GM18858 (cell line): ENCODE data around the gene GPI.
"Not testable (repeated sequence)": the region's sequence is repeated elsewhere in the genome, so short reads cannot be mapped to it uniquely, and the experiment has no call there.

Experiments used
- ATAC-seq: cut with Tn5 transposase; IDR thresholded peaks from one replicate; pipeline ENCODE4 v1.9.1; 2021; ENCODE audit not compliant: unreplicated experiment

Gene GPI

DNA sequence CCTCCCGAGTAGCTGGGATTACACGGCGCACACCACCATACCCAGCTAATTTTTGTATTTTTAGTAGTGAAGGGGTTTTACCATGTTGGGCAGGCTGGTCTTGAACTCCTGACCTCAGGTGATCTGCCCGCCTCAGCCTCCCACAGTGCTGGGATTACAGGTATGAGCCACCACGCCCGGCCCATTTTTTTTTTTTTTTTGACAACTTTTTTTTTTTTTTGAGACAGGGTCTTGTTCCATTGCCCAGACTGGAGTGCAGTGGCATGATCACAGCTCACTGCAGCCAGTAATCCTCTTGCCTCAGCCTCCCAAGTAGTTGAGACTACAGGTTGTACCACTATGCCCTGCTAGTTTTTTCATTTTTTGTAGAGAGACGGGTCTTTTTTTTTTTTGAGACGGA, 35.8 kb downstream of the GPI start:
- ATAC-seq, result not testable (repeated sequence)

DNA sequence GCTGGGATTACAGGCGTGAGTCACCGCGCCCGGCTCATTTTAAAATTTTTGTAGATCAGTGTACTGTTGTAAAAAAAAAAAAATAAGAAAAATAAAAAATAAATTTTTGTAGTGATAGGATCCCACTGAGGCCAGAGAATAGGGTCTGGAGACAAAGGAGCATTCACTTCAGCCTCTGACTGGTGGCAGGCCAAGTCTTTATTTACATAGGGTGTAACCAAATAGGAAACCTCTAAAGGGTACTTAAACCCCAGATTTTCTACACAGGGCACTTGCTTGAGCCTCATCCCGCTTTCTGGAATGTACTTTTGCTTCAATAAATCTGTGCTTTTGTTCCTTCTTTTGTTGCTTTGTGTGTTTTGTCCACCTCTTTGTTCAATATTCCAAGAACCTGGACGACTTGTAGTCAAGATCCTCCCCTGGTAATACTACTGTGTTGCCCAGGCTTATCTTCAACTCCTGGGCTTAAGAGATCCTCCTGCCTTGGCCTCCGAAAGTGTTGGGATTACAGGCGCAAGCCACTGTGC, 37.1 kb downstream of the GPI start:
- ATAC-seq, result no peak

DNA sequence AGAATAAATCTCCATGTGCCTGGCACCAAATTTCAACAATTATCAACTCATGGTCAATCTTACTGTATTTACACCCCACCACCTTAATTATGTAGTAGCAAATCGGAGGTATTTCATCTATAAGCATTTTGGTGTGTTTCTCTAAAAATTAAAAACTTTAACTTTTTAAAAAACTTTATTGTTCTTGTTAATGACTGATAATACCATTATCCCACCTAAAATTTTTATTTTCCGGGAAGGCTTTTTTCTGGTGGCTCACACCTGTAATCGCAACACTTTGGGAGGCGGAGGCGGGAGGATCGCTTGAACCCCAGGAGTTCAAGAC, 38.8 kb downstream of the GPI start:
- ATAC-seq, result no peak

DNA sequence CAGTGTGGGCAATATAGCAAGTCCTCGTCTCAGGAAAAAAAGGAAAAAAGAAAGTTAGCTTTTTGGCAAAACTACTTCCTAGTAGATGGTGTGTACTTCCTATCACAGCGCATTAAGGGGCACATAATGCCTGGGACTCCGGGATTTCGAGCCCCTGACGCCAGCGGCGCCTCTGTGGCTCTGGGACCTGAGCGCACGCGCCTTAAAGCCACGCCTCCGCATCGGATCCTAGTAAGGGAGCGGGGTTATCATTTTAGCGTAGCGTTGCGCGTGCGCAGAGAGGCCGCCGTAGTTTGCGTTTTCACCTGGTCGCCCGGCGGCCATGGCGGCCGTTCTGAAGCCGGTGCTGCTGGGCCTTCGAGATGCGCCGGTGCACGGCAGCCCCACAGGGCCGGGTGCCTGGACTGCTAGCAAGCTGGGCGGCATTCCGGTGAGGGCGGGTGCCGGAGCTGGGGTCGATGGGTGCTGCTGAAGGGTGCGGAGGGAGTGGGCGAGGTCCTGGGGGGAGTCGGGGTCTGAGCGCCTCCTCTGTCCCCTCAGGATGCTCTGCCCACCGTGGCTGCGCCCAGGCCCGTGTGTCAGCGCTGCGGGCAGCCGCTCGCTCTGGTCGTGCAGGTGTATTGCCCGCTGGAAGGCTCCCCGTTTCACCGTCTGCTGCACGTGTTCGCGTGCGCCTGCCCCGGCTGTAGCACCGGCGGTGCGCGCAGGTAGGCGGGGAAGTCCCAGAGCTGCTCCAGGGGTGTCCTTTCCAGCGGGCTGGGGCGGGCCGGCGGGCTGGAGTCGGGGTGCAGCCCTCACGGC, 39.3 kb downstream of the GPI start, which contains the start of gene PDCD2L:
TSS of gene PDCD2L (plus strand) at position 291 of the 801 bp plus-strand sequence. CDS start at position 323, 32 bp downstream.
- ATAC-seq, result peak; percentile 67

DNA sequence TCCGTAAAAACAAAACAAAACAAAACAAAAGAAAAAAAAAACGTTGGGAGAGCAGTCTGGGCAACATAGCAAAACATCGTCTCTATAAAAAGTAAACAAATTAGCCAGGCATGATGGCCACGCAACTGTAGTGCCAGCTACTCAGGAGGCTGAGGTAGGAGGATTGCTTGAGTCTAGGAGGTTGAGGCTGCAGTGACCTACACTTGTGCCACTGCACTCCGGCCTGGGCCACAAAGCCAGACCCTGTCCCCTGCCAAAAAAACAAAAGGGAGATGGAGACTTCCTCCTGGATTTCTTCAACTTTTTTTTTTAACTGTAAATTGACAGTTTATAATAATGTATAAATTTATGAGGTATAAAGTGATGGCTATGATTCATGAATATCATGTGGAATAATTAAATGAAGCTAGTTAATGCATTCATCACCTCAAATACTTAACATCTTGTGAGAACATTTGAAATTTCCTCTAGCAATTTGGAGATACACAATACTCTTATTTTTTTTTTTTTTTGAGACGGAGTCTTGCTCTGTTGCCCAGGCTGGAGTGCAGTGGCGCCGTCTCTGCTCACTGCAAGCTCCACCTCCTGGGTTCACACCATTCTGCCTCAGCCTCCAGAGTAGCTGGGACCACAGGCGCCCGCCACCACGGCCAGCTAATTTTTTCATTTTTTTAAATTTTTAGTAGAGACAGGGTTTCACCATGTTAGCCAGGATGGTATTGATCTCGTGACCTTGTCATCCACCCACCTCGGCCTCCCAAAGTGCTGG, 41.1 kb downstream of the GPI start:
- ATAC-seq, result no peak

DNA sequence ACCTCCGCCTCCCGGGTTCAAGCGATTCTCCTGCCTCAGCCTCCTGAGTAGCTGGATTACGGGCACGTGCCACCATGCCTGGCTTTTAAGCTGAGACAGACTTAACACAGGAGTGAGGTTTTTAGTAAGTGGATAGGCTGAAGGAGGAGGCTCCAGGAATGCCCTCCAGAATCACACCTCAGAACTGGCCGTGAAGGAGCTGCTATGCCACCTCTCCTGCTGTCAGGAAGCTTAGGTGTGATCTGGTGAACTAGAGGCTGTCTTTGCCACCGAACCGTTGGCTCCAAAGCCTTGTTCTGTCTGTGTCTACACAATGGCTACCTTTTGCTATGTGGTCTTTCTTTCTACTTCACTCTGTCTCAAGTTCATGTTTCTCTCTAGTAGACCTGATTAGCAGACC, 43.4 kb downstream of the GPI start:
- no peak for ATAC-seq

DNA sequence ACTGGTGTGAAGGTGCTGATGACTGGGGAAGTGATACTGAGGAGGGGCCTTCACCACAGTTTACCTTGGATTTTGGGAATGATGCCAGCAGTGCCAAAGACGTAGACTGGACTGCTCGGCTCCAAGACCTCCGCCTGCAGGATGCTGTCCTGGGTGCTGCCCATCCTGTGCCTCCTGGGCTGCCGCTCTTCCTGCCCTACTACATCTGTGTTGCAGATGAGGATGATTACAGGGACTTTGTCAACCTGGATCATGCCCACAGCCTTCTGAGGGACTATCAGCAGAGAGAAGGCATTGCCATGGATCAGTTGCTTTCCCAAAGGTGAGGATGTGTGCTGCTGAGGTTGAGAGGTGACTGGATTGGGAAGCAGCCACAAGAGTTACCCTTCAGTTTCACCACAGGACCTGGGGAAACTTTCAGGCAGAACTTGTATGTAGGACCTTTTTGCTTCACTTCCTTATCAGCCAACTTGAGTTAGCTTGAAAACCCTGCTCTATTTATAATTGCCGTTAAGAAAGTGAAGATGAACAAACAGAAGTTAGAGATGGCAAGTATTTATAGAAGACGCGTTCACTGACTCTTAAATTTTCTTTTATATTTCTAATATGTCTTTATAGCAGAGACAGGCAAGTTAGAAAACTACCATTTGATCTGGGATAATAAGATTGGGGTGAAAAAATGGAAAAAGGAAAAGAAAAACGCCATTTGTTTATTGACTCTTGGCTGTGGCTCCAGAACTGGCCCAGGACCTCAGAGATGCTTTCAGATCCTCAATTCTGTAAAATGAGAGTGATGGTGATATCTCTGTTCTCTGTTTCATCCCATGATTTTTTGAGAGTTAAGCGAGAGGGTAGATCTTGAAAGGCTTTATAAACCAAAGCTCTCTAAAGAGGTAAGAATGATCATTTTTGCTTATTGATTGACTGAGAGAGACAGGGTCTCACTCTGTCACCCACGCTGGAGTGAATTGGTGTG, 44.5 kb downstream of the GPI start:
- ATAC-seq, result no peak

DNA sequence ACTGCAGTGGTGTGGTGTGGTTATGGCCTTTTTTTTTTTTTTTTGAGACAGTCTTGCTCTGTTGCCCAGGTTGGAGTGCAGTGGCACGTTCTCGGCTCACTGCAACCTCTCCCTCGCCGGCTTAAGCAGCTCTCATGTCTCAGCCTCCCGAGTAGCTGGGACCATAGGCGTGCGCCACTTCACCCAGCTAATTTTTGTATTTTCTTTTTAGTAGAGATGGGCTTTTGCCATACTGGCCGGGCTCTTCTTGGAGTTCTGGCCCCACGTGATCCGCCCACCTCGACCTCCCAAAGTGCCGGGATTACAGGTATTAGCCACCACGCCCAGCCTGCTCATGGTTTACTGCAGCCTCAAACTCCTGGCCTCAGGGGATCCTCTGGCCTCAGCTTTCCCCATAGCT, 46.2 kb downstream of the GPI start:
- ATAC-seq, result no peak

DNA sequence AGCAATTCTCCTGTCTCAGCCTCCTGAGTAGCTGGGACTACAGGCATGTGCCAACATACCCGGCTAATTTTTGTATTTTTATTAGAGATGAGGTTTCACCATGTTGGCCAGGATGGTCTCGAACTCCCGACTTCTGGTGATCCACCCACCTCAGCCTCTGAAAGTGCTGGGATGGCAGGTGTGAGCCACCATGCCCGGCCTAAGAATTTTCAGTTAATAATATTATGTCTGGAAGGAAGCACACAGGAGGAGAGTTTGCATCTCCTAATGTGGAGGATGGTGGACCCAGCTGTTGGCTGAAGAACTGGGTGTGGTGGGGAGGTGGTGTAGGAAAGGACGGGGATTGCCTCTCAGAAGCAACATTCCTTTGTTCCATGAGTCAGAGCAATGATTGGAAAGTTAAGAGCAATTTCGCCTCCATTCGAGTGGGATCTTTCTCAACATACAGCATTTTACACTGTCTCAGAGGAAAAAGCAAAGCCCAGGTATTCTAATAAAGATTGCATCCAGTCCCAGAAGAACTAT, 51.1 kb downstream of the GPI start:
- ATAC-seq, result no peak

DNA sequence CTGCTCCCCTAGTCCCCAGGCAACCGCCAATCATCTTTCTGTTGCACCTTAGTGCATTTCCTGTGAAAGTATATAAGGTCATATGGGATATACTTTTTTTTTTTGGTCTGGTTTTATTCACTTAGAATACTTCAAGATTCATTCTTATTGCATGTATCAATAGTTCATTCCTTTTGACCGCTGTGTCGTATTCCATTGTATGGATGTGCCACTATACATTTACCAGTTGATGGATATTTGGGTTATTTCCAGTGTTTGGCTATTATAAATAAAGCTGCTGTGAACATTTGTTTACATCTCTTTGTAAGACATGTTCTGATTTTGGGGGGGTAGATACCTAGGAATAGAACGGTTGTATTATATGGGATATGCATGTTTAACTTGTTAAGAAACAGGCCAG, 53.3 kb downstream of the GPI start:
- no peak for ATAC-seq

DNA sequence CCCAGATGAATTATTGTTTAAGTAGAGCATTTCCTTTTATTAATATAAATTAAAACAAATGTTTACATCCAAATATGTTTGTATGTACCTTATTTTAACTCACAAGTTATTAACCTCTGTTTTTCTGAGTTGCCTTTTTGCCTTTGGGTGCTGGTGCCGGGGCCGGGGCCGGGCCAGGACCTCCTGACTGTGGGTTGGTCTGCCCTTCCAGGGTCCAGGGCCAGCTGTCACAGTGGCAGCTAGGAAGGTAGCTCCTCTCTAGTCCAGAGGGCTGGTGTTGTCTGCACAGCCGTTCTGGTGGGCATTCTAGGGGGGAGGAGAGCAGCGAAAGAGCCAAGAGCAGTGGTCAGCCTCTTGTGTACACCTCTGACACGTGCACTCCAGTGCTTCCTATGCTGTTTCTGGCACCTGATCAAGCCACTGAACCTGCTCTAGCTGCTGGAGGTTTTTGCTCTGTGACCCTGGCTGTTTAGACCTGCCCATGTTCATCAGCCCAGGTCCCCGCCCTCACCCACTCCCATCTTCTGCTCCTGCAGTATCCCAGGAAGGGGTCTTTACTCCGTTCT, 61.2 kb downstream of the GPI start:
- ATAC-seq, result no peak

DNA sequence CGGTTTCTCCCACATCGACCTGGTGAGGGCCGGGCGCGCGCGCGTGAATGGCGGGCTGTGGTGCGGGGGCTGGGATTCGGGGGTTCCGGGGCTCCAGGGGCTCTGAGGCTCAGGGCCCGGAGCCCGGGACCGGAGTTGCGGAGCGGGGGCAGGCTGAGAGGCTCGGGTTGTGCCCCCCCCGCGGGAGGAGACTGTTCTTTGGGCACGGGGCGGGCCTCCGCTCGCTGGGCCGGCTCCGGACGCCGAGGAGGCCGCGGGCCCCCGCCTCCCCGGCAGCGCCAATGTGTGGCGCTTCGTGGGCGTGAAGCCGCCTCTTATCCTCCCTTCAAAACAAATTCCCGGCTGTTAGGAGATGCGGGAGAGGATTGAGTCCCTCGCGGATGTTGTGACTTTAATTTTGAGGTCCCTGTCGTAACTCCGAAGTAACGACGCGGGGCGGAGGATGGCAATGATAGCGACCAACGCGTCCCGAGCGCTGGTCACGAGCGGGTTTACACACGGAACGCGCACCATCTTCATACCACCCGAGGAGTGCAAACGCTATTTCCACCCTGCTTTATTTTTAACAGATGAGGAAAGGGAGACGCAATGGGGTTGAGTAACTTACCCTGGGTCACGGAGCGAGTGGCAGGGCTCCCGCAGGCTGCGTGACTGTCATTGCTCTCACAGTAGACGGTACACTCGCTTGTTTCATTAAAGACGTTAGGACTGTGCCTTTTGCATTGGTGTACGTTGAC, 63.7 kb downstream of the GPI start:
- ATAC-seq, result peak; percentile 12

DNA sequence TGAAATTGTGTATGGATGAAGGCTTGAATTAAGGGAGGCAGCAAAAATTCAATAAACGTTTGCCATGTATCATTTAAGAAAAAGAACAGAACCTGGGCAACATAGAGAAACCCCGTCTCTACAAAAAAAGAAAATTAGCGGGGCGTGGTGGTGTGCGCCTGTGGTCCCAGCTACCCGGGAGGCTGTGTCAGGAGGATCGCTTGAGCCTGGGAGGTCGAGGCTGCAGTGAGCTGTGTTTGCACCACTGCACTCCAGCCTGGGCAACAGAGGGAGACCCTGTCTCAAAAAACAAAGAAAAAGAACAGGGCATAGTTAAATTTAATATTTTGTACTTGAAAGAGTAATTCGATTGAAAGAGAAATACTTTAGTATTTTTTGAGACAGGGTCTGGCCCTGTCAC, 64.6 kb downstream of the GPI start:
- ATAC-seq, result no peak

DNA sequence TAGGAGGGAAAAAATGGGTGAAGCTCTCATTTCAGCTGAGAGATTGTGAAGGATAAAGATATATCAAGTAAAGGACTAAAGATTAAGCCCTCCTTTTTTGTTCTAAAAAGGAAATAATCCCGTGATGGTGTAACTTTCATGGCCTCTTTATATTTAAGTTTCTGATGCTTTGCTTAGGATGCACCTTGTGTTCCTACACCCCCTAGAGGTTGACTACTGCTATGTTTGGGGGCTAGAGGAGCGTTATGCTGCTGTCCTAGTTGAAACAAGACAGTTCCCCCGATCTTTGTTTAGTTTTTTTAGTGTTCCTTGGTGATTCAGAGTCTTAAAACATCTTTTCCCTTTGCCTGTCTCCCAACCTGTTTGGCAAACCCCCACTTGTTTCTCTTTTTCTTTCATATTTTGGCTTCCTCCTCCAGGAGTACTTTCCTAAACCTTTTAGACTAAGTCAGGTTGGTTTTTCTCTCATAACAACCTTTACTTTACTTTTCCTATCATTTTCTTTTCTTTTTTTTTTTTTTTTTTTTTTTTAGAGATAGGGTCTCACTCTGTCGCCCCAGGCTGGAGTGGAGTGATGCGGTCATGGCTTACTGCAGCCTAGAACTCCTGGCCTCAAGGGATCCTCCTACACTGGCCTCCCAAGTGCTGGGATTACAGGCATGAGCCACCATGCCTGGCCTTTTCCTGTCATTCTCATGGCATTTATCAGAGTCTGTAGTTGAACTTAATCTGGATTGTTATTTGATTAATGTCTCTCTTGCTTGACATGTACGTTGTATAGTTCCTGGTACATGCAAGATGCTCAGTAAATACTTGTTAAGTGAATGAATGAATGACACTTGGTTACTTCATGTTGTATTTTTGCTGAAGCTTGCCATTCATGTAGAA, 66.0 kb downstream of the GPI start:
- ATAC-seq, result peak; percentile 61

DNA sequence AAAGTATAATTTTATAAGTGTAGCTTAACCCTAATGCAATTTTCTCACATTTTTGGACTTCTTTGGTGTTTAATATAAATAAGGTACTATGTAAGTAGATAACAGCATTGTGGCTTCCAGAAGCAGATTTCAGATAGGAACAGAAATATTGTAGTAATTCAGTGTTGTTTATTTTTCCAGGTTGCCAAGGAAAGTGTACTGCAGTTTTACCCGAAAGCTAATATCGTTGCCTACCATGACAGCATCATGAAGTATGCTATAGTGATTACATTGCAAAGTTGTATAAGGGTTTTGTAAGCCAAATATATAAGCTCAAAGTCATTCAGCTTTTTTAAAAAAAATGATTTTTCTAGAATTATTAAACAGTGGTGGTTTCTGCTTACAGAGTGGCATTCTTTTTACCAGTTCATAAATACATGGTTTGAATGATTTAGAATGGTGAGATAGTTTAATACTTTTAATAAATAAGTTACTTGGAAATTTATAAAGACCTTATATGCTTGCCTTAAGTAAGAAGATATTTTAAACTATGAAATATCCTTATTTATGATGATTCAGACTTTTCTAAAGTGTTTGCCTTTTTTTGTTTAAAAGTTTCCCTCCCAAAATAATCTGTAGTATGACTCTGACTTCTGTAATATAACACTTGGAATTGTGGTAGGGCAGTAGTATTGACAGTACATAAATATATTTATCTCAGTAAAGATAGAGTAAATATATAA, 66.8 kb downstream of the GPI start:
- ATAC-seq, result no peak

DNA sequence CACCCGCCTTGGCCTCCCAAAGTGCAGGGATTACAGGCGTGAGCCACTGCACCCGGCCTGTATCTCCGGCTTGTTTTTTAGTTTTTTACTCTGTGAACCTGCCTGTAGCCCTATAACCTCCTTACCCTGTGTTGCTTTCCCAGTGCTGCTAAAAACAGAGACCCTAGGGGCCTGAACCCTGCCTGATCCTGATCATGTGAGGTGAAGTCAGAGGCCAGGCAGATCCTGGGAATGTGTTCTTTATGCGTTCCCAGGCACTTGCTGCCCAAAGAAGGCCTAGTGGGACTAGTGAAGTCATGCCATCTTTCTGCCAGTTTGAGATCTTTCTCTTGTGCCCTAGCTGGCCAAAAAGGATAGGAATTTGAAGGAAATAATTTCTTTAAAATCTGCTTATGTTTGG, 67.8 kb downstream of the GPI start:
- no peak for ATAC-seq

DNA sequence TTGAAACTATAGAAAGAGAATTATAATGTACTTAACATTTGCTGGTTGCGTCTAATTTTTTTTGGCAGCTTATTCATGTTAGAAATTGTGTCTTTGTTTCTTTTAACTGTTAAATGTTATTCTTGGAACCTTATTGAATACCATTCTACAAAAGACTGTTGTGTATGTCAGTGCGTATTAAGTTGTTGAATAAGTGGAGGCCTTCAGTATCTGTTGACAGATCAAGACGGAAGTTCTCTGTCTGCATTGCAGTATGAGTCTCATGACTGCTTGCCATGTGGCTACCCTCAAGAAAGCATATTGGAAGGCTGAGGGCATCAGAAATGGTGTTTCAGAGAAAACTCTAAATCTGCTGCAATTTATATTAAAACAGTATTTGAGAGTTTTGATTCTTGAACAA, 71.7 kb downstream of the GPI start:
- no peak for ATAC-seq

DNA sequence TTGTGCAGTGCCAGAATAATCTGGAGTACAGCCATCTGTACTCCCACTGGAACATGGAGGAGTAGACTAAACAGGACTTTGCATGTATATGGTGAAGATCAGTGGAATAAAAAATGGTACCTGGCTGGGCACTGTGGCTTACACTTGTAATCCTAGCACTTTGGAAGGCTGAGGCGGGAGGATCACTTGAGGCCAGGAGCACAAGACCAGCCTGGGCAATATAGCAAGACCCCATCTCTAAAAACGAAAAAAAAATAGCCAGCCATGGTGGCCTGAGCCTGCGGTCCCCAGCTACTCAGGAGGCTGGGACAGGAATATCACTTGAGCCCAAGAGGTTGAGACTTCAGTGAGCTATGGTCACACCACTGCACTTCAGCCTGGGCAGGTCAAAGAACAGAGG, 83.2 kb downstream of the GPI start:
- no peak for ATAC-seq
